HG02678 (cell line): ENCODE measurements around the gene DSG4.

Source experiments
- ATAC-seq: cut with Tn5 transposase; IDR thresholded peaks from one replicate; pipeline ENCODE4 v1.9.1; 2021; ENCODE audit warnings: mild to moderate bottlenecking, moderate library complexity; ENCODE audit not compliant: unreplicated experiment

Gene DSG4

DNA sequence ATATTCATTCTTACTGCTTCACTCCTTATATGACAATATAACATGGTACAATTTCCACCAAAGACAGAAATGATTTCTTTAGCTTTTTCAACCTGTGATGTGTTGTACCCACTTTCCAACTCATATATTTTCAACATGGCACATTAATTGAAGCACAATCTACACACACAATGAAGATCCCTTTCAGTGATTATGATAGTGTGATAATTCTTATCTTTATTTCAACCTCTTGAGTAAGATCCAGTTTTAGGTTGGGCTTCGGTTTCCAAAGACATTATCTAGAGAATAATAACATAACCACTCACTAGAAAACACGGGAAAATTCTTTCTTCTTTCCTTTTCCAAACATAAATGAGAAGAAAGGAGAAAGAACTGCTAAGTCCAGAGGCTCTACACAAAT is 67.6 kb downstream of the DSG4 start:
- ATAC-seq = no peak

DNA sequence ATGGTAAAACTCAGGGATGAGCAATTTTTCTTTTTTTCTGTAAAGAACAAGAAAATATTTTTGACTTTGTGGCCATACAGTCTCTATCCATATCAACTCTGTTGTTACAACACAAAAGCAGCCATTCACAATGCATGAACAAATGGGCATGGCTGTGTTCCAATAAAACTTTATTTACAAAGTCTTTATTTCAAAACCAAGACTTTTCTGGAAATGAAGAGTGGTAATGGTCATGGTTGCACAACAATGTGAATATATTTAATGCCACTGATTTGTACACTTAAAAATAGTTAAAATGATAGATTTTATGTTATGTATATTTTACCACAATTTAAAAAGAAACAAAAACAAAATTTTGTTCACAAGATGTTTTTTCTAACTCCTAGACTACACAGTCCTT is 69.3 kb downstream of the DSG4 start:
- ATAC-seq = no peak

GRCh38 chr18:31446854-31447253 is 70.3 kb downstream of the DSG4 start:
- no peak for ATAC-seq

GRCh38 chr18:31447530-31448191 is 71.1 kb downstream of the DSG4 start, which contains the start of gene DSG3:
TSS of gene DSG3 (plus strand) at chr18:31447741. CDS start at chr18:31447878, 137 bp downstream.
- ATAC-seq = no peak

DNA sequence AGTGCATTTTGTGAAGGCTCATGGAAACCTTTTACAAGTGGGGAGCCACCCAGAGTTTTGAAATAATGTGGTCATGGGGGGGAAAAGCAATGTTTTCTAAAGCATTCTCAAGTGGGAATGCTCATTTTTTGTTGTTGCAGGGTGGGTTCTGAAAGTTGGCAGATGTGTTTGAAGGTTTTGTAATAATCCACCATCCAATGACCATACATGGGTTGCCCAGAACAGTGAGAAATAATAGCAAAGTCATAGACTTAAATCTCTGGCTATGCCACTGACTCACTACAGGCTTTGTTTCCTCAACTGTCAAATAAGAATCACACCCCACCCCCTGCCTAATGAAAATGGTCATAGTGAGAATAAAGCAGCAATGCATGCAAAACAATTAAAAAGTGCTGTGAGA is 73.8 kb downstream of the DSG4 start:
- no peak for ATAC-seq

- no peak for ATAC-seq
These were observed 75.0 kb downstream of the DSG4 start for GRCh38 chr18:31451625-31452024.

DNA sequence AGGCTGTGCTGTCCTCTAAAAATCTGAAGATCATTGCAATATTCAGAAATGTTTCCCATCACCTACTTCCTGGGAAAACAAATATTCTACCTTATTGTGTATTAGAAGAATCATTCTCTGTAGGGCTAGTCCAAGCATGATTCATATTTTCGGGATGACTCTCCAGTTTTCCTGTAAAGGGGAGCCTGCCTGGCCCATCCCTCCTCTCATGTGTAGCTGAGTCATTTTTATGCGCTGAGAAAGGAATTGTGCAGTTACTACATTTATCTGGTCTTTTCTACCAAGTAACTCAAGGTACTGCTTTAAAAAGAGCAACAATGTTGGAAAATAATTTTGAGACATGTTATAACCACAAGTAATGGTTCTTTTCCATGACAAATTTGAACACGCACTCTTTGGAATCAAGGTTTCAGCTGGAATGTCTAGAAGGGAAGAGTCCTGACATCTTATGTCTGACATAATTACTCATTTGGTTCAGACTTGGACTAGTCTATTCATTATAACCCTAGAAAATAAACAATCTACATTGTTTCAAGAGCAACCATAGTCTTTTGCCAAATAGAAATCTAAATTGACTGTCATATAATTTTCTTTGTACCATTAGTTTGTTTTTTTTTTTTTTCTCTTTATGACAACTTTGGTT is 77.6 kb downstream of the DSG4 start:
- ATAC-seq = no peak
